Stimulated activated CD8-positive, alpha-beta memory T cell treated with anti-CD3 and anti-CD28 coated beads, Interleukin-15, amount 100 ng/mL, for 1 hour (primary cell): Measurements from ENCODE around the gene KIDINS220.
"Not testable (repeated sequence)": the region's sequence is repeated elsewhere in the genome, so short reads cannot be mapped to it uniquely, and the experiment has no call there.

ENCODE experiments used
- DNase-seq: peaks from one replicate; pipeline ENCODE4 v3.0.0-alpha.2; 2020; ENCODE audit warnings: low read depth

KIDINS220 gene

GRCh38 chr2:8754106-8754776 is 83.2 kb downstream of the KIDINS220 start:
- no peak for DNase-seq

GRCh38 chr2:8753609-8754008 is 83.8 kb downstream of the KIDINS220 start:
- DNase-seq, result no peak

- DNase-seq, result no peak
Measured at GRCh38 chr2:8752385-8752784, 85.0 kb downstream of the KIDINS220 start.

- no peak for DNase-seq
Measured at GRCh38 chr2:8750221-8750620, 87.2 kb downstream of the KIDINS220 start.

- DNase-seq, result no peak
Measured at GRCh38 chr2:8743261-8743660, 94.2 kb downstream of the KIDINS220 start.

- no peak for DNase-seq
Measured at GRCh38 chr2:8740136-8740535, 97.3 kb downstream of the KIDINS220 start.

GRCh38 chr2:8737571-8738175 is 99.7 kb downstream of the KIDINS220 start:
- no peak for DNase-seq

GRCh38 chr2:8732601-8733000 is 104.8 kb downstream of the KIDINS220 start:
- no peak for DNase-seq

- no peak for DNase-seq
Measured at GRCh38 chr2:8729939-8730338, 107.5 kb downstream of the KIDINS220 start.

GRCh38 chr2:8729101-8729500 is 108.3 kb downstream of the KIDINS220 start:
- not testable (repeated sequence) for DNase-seq

- no peak for DNase-seq
Measured at GRCh38 chr2:8728305-8729015, 109.0 kb downstream of the KIDINS220 start.

GRCh38 chr2:8725838-8726237 is 111.6 kb downstream of the KIDINS220 start:
- DNase-seq, result no peak

GRCh38 chr2:8722986-8723385 is 114.4 kb downstream of the KIDINS220 start:
- DNase-seq, result no peak

- DNase-seq, result no peak
Measured at GRCh38 chr2:8721410-8721809, 116.0 kb downstream of the KIDINS220 start.

GRCh38 chr2:8720741-8721140 is 116.7 kb downstream of the KIDINS220 start:
- no peak for DNase-seq

- DNase-seq, result no peak
Measured at GRCh38 chr2:8719528-8719927, 117.9 kb downstream of the KIDINS220 start.

- DNase-seq, result no peak
Measured at GRCh38 chr2:8714971-8715370, 122.4 kb downstream of the KIDINS220 start.

GRCh38 chr2:8714283-8714682 is 123.1 kb downstream of the KIDINS220 start:
- DNase-seq, result no peak

GRCh38 chr2:8710951-8711350 is 126.5 kb downstream of the KIDINS220 start:
- no peak for DNase-seq

GRCh38 chr2:8709611-8710010 is 127.8 kb downstream of the KIDINS220 start:
- no peak for DNase-seq

GRCh38 chr2:8704906-8705305 is 132.5 kb downstream of the KIDINS220 start:
- no peak for DNase-seq

- DNase-seq, result no peak
Measured at GRCh38 chr2:8701681-8702379, 135.6 kb downstream of the KIDINS220 start.

- no peak for DNase-seq
Measured at GRCh38 chr2:8699839-8700238, 137.6 kb downstream of the KIDINS220 start.
